Measurements from ENCODE around the gene C19orf81. TPM values are rescaled to one million over a fixed set of nuclear protein-coding genes. Genes with fewer than 3 reads are reported as not detected.

The C19orf81 gene
- total RNA-seq (2016; rRNA removed; fragmentation: Illumina TruSeq; extraction: Trizol) = not detected in 2 replicates
- not detected in 2 replicates for total RNA-seq (2016; cell fraction: cytosol; rRNA removed; fragmentation: Illumina TruSeq; extraction: Trizol; ENCODE audit: low read depth)
- not detected in 2 replicates for total RNA-seq (2016; cell fraction: insoluble cytoplasmic fraction; rRNA removed; fragmentation: Illumina TruSeq; extraction: Trizol)
- total RNA-seq (2016; cell fraction: membrane; rRNA removed; fragmentation: Illumina TruSeq; extraction: Trizol) = not detected in 2 replicates
- total RNA-seq (2016; cell fraction: nucleus; rRNA removed; fragmentation: Illumina TruSeq; extraction: Trizol) = not detected in 2 replicates
- not detected in 2 replicates for polyA plus RNA-seq (2011; rRNA removed)
- not detected in 2 replicates for polyA plus RNA-seq (2011; cell fraction: cytosol; rRNA removed)
- not detected in 2 replicates for polyA plus RNA-seq (2011; cell fraction: nucleus; rRNA removed)
- polyA plus RNA-seq (2012) = not detected in 2 replicates
- polyA plus RNA-seq (2016; cell fraction: cytosol; fragmentation: Illumina TruSeq; extraction: Trizol; ENCODE audit: low read depth) = not detected in 2 replicates
- polyA plus RNA-seq (2016; cell fraction: insoluble cytoplasmic fraction; fragmentation: Illumina TruSeq; extraction: Trizol; ENCODE audit: low read depth) = not detected in 2 replicates
- not detected in 2 replicates for polyA plus RNA-seq (2016; cell fraction: membrane; fragmentation: Illumina TruSeq; extraction: Trizol; ENCODE audit: low read depth)
- not detected in 2 replicates for polyA plus RNA-seq (2016; cell fraction: nucleus; fragmentation: Illumina TruSeq; extraction: Trizol; ENCODE audit: insufficient read depth, low read depth)
- not detected in 2 replicates for polyA minus RNA-seq (2011; rRNA and poly(A)+ RNA removed; ENCODE audit: low replicate concordance)
- not detected in 2 replicates for polyA minus RNA-seq (2011; cell fraction: cytosol; rRNA and poly(A)+ RNA removed)
- not detected in 2 replicates for polyA minus RNA-seq (2011; cell fraction: nucleus; rRNA and poly(A)+ RNA removed)
- not detected for Bru-seq, nascent RNA
- BruChase-seq, experiment 1, labeled RNA remaining after a 6-hour chase = not detected
- not detected for BruChase-seq, experiment 2, labeled RNA remaining after a 2-hour chase
- long read RNA-seq, experiment 1 = 0 reads
- long read RNA-seq, experiment 2 = 0 reads

DNA sequence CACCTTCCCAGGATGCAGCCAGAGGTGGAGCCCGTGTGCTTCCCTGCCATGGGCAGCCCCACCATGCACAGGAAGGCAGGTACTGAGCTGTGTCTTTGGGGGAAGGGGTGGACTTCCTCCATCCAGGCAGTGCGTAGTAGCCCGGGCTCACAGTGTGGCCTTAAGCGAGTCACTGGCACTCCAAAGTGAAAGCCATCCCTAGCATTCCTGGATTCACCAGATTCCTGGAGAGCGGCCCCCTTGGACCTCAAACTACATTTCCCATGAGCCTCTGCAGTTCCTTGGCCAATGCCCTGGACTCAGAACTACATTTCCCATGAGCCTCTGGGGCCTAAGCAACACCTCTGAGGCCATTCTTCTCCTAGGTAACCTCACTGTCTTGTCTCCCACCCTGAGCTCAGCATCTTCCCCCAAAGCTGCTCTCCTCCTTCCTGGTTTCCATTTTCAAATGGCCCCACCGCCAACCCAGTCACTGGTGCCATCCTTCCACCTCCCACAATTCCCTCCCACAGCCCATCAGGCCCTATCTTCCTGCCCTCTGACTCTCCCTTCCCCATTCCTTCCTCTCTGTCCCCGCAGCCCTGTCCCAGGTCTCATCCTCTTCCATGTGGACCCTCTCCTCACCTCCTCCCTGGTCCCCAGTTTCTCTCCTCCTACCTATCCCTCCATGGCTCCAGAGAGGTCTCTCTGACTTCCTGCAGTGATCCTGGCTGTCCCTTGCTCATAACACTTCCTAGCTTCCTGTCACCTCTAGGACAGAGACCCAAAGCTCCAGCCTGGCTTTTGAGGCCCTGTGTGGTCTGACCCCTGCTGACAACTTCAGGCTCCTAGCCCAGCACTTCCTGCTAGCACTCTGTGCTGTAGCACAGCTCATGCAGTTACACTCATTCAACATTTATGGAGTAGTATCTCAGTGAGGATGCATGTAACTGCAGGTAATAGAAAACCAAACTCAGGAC is at the start of gene C19orf81:
Gene C19orf81 (plus strand): TSS at position 13 of the 959 bp plus-strand sequence. CDS start 0 bp downstream, at position 13.
- Histone ChIP-seq H3K79me2 (ENCODE audit: insufficient read depth, low read length) (no peaks in the 10 kb centered on the region), H4K20me1 (ENCODE audit: insufficient read depth, low read length) (no peaks in the 10 kb centered on the region), H3K4me1 (ENCODE audit: insufficient read depth, low read length) (no peaks in the 10 kb centered on the region), H3K9me3 (ENCODE audit: low read length) (no peaks in the 10 kb centered on the region), H3K27ac (ENCODE audit: extremely low read length, insufficient read depth, low read length) (no peak within 1 kb of the TSS), H3K9ac (ENCODE audit: insufficient read depth, low read depth, low read length) (no peak within 1 kb of the TSS), H3K4me2 (ENCODE audit: low read depth, low read length) (no peak within 1 kb of the TSS), H3K4me3 (replicated peaks in 1 of 3; ENCODE audit: insufficient read depth in 1 of 3, low read depth in 2 of 3, low read length in 3 of 3) (no peak within 1 kb of the TSS), H3K36me3 (replicated peaks in 1 of 2; ENCODE audit: control insufficient read depth in 1 of 2, insufficient read depth in 2 of 2, low read length in 2 of 2) (no peaks in the 10 kb centered on the region), H2AFZ (ENCODE audit: low read length) (no peak within 1 kb of the TSS), H3K27me3 (ENCODE audit: control insufficient read depth in 1 of 2, insufficient read depth in 2 of 2, low read length in 2 of 2) (no peaks in the 10 kb centered on the region)
- FAIRE-seq = no peak
- intact Hi-C loops (cut with micrococcal nuclease; ENCODE audit: unreplicated experiment) (no loop called here), in situ Hi-C loops (cut with HindIII; ENCODE audit: extremely low pct_ligation_motif_present, low pct_unique_long_range_greater_than_20kb) (no loop called here)
- ATAC-seq = no peak; the same call in 1 of the 3 replicates
- DNase-seq (ENCODE audit: low spot score) = no peak
- 23% methylated on average over 3 of the region's 7 CpGs for WGBS (ENCODE audit: low lambda C conversion rate)
- POLR2A ChIA-PET = no interaction called here
- no TSS peak for BruUV-seq (replicated peaks)
- CTCF ChIA-PET (ENCODE audit: low intra/inter-chr PET ratio, low total read pairs) = no interaction called here
- TF ChIP-seq ZNF615 (CRISPR knock-in tag; IDR thresholded peaks at IDR 0.05; ENCODE audit: borderline replicate concordance) (no peak), ZNF143 (CRISPR knock-in tag; IDR thresholded peaks at IDR 0.05) (peak; percentile 90), KDM1A (CRISPR knock-in tag; IDR thresholded peaks at IDR 0.05) (no peak), MYNN (CRISPR knock-in tag; IDR thresholded peaks at IDR 0.05; ENCODE audit: low read depth) (no peak), ZNF234 (CRISPR knock-in tag; conservative IDR thresholded peaks at IDR 0.05) (no peak), NFYB (CRISPR knock-in tag; IDR thresholded peaks at IDR 0.05) (peak; percentile 61), KAT2B (IDR thresholded peaks at IDR 0.05; ENCODE audit: borderline replicate concordance, low read depth, low read length) (no peak), ZNF652 (CRISPR knock-in tag; IDR thresholded peaks at IDR 0.05; ENCODE audit: borderline replicate concordance, low read depth) (no peak), ZNF790 (CRISPR knock-in tag; IDR thresholded peaks at IDR 0.05; ENCODE audit: borderline replicate concordance) (no peak), EP300 (IDR thresholded peaks at IDR 0.05; ENCODE audit: low read depth in 2 of 2, low read length in 2 of 2) (no peak), EP300 (CRISPR knock-in tag; IDR thresholded peaks at IDR 0.05; ENCODE audit: borderline replicate concordance) (no peak), MED1 (CRISPR knock-in tag; IDR thresholded peaks at IDR 0.05) (no peak), ZNF605 (CRISPR knock-in tag; IDR thresholded peaks at IDR 0.05) (no peak), KLF9 (CRISPR knock-in tag; IDR thresholded peaks at IDR 0.05; ENCODE audit: low read depth) (no peak)
- TF ChIP-seq, protein P1, sequence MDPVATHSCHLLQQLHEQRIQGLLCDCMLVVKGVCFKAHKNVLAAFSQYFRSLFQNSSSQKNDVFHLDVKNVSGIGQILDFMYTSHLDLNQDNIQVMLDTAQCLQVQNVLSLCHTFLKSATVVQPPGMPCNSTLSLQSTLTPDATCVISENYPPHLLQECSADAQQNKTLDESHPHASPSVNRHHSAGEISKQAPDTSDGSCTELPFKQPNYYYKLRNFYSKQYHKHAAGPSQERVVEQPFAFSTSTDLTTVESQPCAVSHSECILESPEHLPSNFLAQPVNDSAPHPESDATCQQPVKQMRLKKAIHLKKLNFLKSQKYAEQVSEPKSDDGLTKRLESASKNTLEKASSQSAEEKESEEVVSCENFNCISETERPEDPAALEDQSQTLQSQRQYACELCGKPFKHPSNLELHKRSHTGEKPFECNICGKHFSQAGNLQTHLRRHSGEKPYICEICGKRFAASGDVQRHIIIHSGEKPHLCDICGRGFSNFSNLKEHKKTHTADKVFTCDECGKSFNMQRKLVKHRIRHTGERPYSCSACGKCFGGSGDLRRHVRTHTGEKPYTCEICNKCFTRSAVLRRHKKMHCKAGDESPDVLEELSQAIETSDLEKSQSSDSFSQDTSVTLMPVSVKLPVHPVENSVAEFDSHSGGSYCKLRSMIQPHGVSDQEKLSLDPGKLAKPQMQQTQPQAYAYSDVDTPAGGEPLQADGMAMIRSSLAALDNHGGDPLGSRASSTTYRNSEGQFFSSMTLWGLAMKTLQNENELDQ (CRISPR knock-in tag; IDR thresholded peaks at IDR 0.05; ENCODE audit: borderline replicate concordance) = no peak
- TF ChIP-seq, protein P2, sequence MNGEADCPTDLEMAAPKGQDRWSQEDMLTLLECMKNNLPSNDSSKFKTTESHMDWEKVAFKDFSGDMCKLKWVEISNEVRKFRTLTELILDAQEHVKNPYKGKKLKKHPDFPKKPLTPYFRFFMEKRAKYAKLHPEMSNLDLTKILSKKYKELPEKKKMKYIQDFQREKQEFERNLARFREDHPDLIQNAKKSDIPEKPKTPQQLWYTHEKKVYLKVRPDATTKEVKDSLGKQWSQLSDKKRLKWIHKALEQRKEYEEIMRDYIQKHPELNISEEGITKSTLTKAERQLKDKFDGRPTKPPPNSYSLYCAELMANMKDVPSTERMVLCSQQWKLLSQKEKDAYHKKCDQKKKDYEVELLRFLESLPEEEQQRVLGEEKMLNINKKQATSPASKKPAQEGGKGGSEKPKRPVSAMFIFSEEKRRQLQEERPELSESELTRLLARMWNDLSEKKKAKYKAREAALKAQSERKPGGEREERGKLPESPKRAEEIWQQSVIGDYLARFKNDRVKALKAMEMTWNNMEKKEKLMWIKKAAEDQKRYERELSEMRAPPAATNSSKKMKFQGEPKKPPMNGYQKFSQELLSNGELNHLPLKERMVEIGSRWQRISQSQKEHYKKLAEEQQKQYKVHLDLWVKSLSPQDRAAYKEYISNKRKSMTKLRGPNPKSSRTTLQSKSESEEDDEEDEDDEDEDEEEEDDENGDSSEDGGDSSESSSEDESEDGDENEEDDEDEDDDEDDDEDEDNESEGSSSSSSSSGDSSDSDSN (CRISPR knock-in tag; IDR thresholded peaks at IDR 0.05) = no peak

Data from HepG2 (cell line).